ENCODE results near the gene TSBP1.
"Not testable (repeated sequence)": the region's sequence is repeated elsewhere in the genome, so short reads cannot be mapped to it uniquely, and the experiment has no call there.

The TSBP1 gene

GRCh38 chr6:32271429-32271828 lies 100.3 kb downstream of the TSBP1 start:
- no peak for DNase-seq

- DNase-seq = not testable (repeated sequence)
These were observed 103.2 kb downstream of the TSBP1 start for GRCh38 chr6:32268459-32268858.

DNA sequence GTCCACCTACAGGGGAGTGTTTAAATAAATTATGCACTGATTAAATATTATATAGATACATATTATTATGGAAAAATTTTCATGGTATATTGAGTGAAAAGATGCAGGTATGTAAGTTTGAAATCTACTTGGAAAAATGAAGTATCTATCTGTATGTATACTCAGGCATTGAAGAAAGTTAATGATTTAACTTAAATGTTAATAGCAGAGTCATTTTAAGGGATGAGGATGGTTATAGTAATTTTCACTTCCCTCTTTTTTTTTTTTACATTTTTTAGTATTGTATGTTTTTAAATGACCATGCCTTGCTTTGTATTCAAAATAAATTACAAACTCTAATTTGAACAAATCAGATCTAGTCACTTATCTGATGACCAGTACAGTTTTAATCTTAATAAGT lies 104.7 kb downstream of the TSBP1 start:
- no peak for DNase-seq

GRCh38 chr6:32257262-32257661 lies 114.4 kb downstream of the TSBP1 start:
- DNase-seq = not testable (repeated sequence)

GRCh38 chr6:32255199-32256153 lies 116.2 kb downstream of the TSBP1 start:
- no peak for DNase-seq

DNA sequence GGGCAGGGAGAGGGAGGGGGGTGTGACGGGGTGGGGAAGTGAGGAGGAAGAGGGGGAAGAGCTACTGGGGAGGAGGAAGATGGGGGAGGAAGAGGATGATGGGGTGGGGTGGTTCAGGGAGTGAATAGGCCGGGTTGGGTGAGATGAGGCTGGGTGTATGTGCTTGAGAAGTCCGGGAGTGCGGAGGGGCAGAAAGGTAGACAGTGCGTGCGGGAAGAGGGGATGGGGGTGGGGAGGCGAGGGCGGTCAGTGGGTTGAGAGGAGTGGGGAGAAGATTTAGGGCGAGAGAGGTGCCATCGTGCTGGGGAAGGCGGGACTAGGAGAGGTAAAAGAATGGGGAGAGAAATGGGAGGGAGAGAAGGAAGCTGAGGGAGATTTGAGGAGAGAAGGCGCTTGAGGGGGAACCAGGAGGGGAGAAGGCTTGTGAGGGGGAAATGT lies 116.9 kb downstream of the TSBP1 start:
- no peak for DNase-seq

GRCh38 chr6:32252331-32253009 lies 119.2 kb downstream of the TSBP1 start:
- no peak for DNase-seq

DNA sequence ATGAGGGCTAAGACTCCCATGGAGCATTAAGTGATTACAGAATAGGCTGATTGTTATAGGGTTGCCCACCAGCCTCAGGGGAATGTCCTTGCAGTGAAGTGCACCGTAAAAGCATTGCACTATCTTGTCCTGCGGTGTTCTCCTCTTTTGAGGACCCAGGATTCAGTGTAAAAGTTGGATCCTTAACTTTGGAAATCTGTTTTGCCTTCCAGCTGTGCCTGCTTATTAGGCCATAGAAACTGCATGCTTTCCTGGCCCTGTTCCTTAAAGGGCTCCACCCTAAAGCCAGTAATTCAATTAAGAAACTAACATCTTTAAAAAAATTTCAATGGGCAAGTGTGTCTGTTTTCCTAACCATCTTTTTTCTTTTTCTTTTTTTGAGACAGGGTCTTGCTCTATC lies 122.4 kb downstream of the TSBP1 start:
- DNase-seq = no peak

GRCh38 chr6:32247401-32247800 lies 124.3 kb downstream of the TSBP1 start:
- DNase-seq = no peak

- DNase-seq = no peak
These were observed 126.7 kb downstream of the TSBP1 start for GRCh38 chr6:32244946-32245398.

DNA sequence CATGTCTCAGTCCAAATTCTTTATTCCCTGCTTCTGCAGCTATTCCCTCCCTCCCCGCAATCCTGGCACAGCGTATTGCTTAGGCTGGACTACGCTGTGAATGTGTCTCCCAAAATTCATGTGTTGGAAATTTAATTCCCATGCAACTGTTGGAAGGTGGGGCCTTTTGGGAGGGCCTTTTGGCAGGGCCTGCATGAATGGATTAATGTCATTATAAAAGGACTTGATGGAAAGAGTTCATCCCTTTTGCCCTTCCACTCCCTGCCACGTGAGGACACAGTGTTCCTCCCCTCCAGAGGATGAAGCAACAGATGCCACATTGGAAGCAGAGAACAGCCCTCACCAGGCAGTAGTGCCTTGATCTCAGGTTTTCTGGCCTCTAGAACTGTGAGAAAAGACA lies 127.4 kb downstream of the TSBP1 start:
- DNase-seq = no peak
